IPS-20b (cell line): ENCODE measurements around the gene DNA2.
A peak's percentile ranks its signal among the peaks of the same experiment; 100 is the strongest.

ENCODE experiments used
- H3K27ac ChIP-seq: one replicate; pipeline ENCODE4 v1.5.1; 2013; ENCODE audit warnings: low read length
- H3K27me3 ChIP-seq: 2 replicates; pipeline ENCODE4 v1.6.1; 2013; ENCODE audit warnings: mild to moderate bottlenecking, low read length, inconsistent platforms; ENCODE audit not compliant: insufficient read depth
- H3K36me3 ChIP-seq: 2 replicates; pipeline ENCODE4 v1.6.1; 2013; ENCODE audit warnings: low read depth, mild to moderate bottlenecking, inconsistent platforms, low read length, moderate library complexity; ENCODE audit not compliant: insufficient read depth
- H3K4me1 ChIP-seq: 2 replicates; pipeline ENCODE4 v1.6.1; 2013; ENCODE audit warnings: mild to moderate bottlenecking, control low read depth, inconsistent platforms, low read length, moderate library complexity; ENCODE audit not compliant: insufficient read depth
- H3K4me3 ChIP-seq: 2 replicates; pipeline ENCODE4 v1.5.1; 2013; ENCODE audit warnings: mild to moderate bottlenecking, low read length, inconsistent platforms
- H3K9ac ChIP-seq: 2 replicates; pipeline ENCODE4 v1.6.1; 2013; ENCODE audit warnings: low read depth, mild to moderate bottlenecking, inconsistent platforms, low read length, moderate library complexity
- H3K9me3 ChIP-seq: 2 replicates; pipeline ENCODE4 v1.6.1; 2013; ENCODE audit warnings: mild to moderate bottlenecking, low read depth, low read length, inconsistent platforms; ENCODE audit not compliant: insufficient read depth

The DNA2 gene

GRCh38 chr10:68442971-68443370, 28.8 kb downstream of the DNA2 start:
- Histone ChIP-seq H3K9me3 (no peaks in the 10 kb centered on the region), H3K27ac (no peak overlapping the region), H3K9ac (no peak overlapping the region), H3K4me3 (no peak overlapping the region), H3K4me1 (no peaks in the 10 kb centered on the region), H3K27me3 (no peaks in the 10 kb centered on the region), H3K36me3 (peaks cover 75% of the 10 kb centered on the region)

GRCh38 chr10:68440898-68441297, 30.9 kb downstream of the DNA2 start:
- Histone ChIP-seq H3K27ac (no peak overlapping the region), H3K4me3 (no peak overlapping the region), H3K9ac (no peak overlapping the region), H3K27me3 (no peaks in the 10 kb centered on the region), H3K36me3 (peaks cover 76% of the 10 kb centered on the region), H3K4me1 (no peaks in the 10 kb centered on the region), H3K9me3 (no peaks in the 10 kb centered on the region)

GRCh38 chr10:68435803-68436202, 36.0 kb downstream of the DNA2 start:
- Histone ChIP-seq H3K4me3 (no peak overlapping the region), H3K9me3 (no peaks in the 10 kb centered on the region), H3K27ac (no peak overlapping the region), H3K9ac (no peak overlapping the region), H3K36me3 (peaks cover 73% of the 10 kb centered on the region), H3K27me3 (no peaks in the 10 kb centered on the region), H3K4me1 (no peaks in the 10 kb centered on the region)

GRCh38 chr10:68434657-68435056, 37.1 kb downstream of the DNA2 start:
- Histone ChIP-seq H3K9me3 (no peaks in the 10 kb centered on the region), H3K27me3 (no peaks in the 10 kb centered on the region), H3K9ac (no peak overlapping the region), H3K4me3 (no peak overlapping the region), H3K4me1 (no peaks in the 10 kb centered on the region), H3K36me3 (peaks cover 76% of the 10 kb centered on the region), H3K27ac (no peak overlapping the region)

- H3K27me3 ChIP-seq = no peaks in the 10 kb centered on the region
- H3K4me1 ChIP-seq = no peaks in the 10 kb centered on the region
- no peaks in the 10 kb centered on the region for H3K9me3 ChIP-seq
- no peak overlapping the region for H3K27ac ChIP-seq
- H3K4me3 ChIP-seq = no peak overlapping the region
- peaks cover 69% of the 10 kb centered on the region for H3K36me3 ChIP-seq
- no peak overlapping the region for H3K9ac ChIP-seq
These were observed 43.2 kb downstream of the DNA2 start for GRCh38 chr10:68428396-68429104.

GRCh38 chr10:68424454-68425014, 47.2 kb downstream of the DNA2 start:
- H3K4me3 ChIP-seq = no peak overlapping the region
- H3K9me3 ChIP-seq = no peaks in the 10 kb centered on the region
- no peak overlapping the region for H3K9ac ChIP-seq
- no peak overlapping the region for H3K27ac ChIP-seq
- no peaks in the 10 kb centered on the region for H3K4me1 ChIP-seq
- peaks cover 80% of the 10 kb centered on the region for H3K36me3 ChIP-seq
- no peaks in the 10 kb centered on the region for H3K27me3 ChIP-seq

- Histone ChIP-seq H3K9me3 (no peaks in the 10 kb centered on the region), H3K27ac (no peak overlapping the region), H3K9ac (no peak overlapping the region), H3K27me3 (no peaks in the 10 kb centered on the region), H3K4me1 (no peaks in the 10 kb centered on the region), H3K4me3 (no peak overlapping the region), H3K36me3 (peaks cover 82% of the 10 kb centered on the region)
These were observed 48.3 kb downstream of the DNA2 start for GRCh38 chr10:68423522-68423921.

- H3K36me3 ChIP-seq = peaks cover 97% of the 10 kb centered on the region
- H3K27ac ChIP-seq = no peak overlapping the region
- H3K27me3 ChIP-seq = no peaks in the 10 kb centered on the region
These were observed 52.4 kb downstream of the DNA2 start for GRCh38 chr10:68419376-68419775.

GRCh38 chr10:68408898-68409518, 62.8 kb downstream of the DNA2 start:
- Histone ChIP-seq H3K27ac (no peak overlapping the region), H3K9me3 (no peaks in the 10 kb centered on the region), H3K27me3 (no peaks in the 10 kb centered on the region), H3K4me3 (no peak overlapping the region), H3K9ac (no peak overlapping the region), H3K36me3 (no peaks in the 10 kb centered on the region; the same call in 1 of the 2 replicates), H3K4me1 (no peaks in the 10 kb centered on the region; the same call in 1 of the 2 replicates)

More at GRCh38 chr10:68419376-68419775, 52.4 kb downstream of the DNA2 start:
- Histone ChIP-seq H3K4me3 (no peak overlapping the region), H3K4me1 (no peaks in the 10 kb centered on the region), H3K9ac (no peak overlapping the region), H3K9me3 (no peaks in the 10 kb centered on the region)

GRCh38 chr10:68406815-68407548, 64.8 kb downstream of the DNA2 start, which contains the start of gene RUFY2:
Gene RUFY2 (minus strand): TSS chr10:68407277. CDS start chr10:68407189, 88 bp downstream.
- H3K36me3 ChIP-seq = no peaks in the 10 kb centered on the region
- H3K9me3 ChIP-seq = no peaks in the 10 kb centered on the region
- H3K9ac ChIP-seq = peak within 1 kb of the TSS; percentile 89
- no peaks in the 10 kb centered on the region for H3K27me3 ChIP-seq
- H3K4me1 ChIP-seq = no peaks in the 10 kb centered on the region; the same call in 1 of the 2 replicates
- H3K4me3 ChIP-seq = peak within 1 kb of the TSS; percentile 77
- H3K27ac ChIP-seq = peak within 1 kb of the TSS; percentile 51

GRCh38 chr10:68406111-68406814, 65.5 kb downstream of the DNA2 start:
- Histone ChIP-seq H3K27me3 (no peaks in the 10 kb centered on the region), H3K4me1 (no peaks in the 10 kb centered on the region; the same call in 1 of the 2 replicates), H3K4me3 (peak overlapping the region; percentile 77), H3K36me3 (peaks cover 2% of the 10 kb centered on the region), H3K9me3 (no peaks in the 10 kb centered on the region), H3K9ac (peak overlapping the region; percentile 89; the same call in 1 of the 2 replicates), H3K27ac (peak overlapping the region; percentile 51)
